ENCODE measurements around the gene RNF4.
A peak's percentile ranks its signal among the peaks of the same experiment; 100 is the strongest.
"Not testable (repeated sequence)": the region's sequence is repeated elsewhere in the genome, so short reads cannot be mapped to it uniquely, and the experiment has no call there.

Gene RNF4

GRCh38 chr4:2492970-2493369 is 24.1 kb downstream of the RNF4 start:
- DNase-seq = no peak

GRCh38 chr4:2494992-2495391 is 26.1 kb downstream of the RNF4 start:
- DNase-seq = no peak

- DNase-seq = no peak
Measured at GRCh38 chr4:2497324-2497723, 28.4 kb downstream of the RNF4 start.

GRCh38 chr4:2497931-2498330 is 29.0 kb downstream of the RNF4 start:
- no peak for DNase-seq

GRCh38 chr4:2500547-2500946 is 31.6 kb downstream of the RNF4 start:
- no peak for DNase-seq

- no peak for DNase-seq
Measured at GRCh38 chr4:2501034-2501594, 32.2 kb downstream of the RNF4 start.

GRCh38 chr4:2503809-2504208 is 34.9 kb downstream of the RNF4 start:
- DNase-seq = no peak

- DNase-seq = no peak
Measured at GRCh38 chr4:2507259-2507658, 38.4 kb downstream of the RNF4 start.

GRCh38 chr4:2507855-2508254 is 38.9 kb downstream of the RNF4 start:
- no peak for DNase-seq

GRCh38 chr4:2510351-2511259 is 41.7 kb downstream of the RNF4 start:
- DNase-seq = no peak

GRCh38 chr4:2511645-2512131 is 42.8 kb downstream of the RNF4 start:
- DNase-seq = no peak

GRCh38 chr4:2512396-2513135 is 43.7 kb downstream of the RNF4 start:
- no peak for DNase-seq

GRCh38 chr4:2514193-2514592 is 45.3 kb downstream of the RNF4 start:
- DNase-seq = not testable (repeated sequence)

GRCh38 chr4:2514944-2515343 is 46.0 kb downstream of the RNF4 start:
- DNase-seq = not testable (repeated sequence)

GRCh38 chr4:2515830-2516550 is 47.1 kb downstream of the RNF4 start:
- no peak for DNase-seq

GRCh38 chr4:2516635-2517034 is 47.7 kb downstream of the RNF4 start:
- DNase-seq = no peak

GRCh38 chr4:2526559-2526958 is 57.7 kb downstream of the RNF4 start:
- no peak for DNase-seq

- DNase-seq = no peak
Measured at GRCh38 chr4:2534904-2535375, 66.0 kb downstream of the RNF4 start.

GRCh38 chr4:2535376-2536192 is 66.7 kb downstream of the RNF4 start:
- DNase-seq = no peak

GRCh38 chr4:2536193-2537010 is 67.5 kb downstream of the RNF4 start, which contains the start of gene FAM193A:
Gene FAM193A (plus strand): TSS chr4:2536647. CDS start chr4:2536916, 269 bp downstream.
- DNase-seq = peak; percentile 40
